ENCODE measurements around the gene TNS3. TPM values are rescaled to one million over a fixed set of nuclear protein-coding genes. Genes with fewer than 3 reads are reported as not detected.

The TNS3 gene
- polyA plus RNA-seq, 2 donors = 2.7 to 3.4 TPM

GRCh38 chr7:47479821-47480575 lies 101.9 kb downstream of the TNS3 start:
- Histone ChIP-seq H3K27ac (ENCODE audit: low read depth in 2 of 2, low read length in 1 of 2) (no peak overlapping the region), H3K4me1 (ENCODE audit: control insufficient read depth in 2 of 2, insufficient read depth in 2 of 2, low read length in 1 of 2) (peaks cover 10 to 20% of the 10 kb centered on the region in 2 donors), H3K27me3 (ENCODE audit: control insufficient read depth in 1 of 2, insufficient read depth in 2 of 2, low read length in 2 of 2) (no peaks in the 10 kb centered on the region), H3K4me3 (ENCODE audit: low read depth in 1 of 2, low read length in 2 of 2) (no peak overlapping the region), H3K9me3 (ENCODE audit: control insufficient read depth in 2 of 2, insufficient read depth in 1 of 2, low read depth in 1 of 2, low read length in 1 of 2) (no peaks in the 10 kb centered on the region), H3K36me3 (ENCODE audit: control insufficient read depth in 2 of 2, insufficient read depth in 2 of 2, low read length in 1 of 2) (no peaks in the 10 kb centered on the region)
- WGBS, 2 donors = 83 to 86% methylated on average over 12 of the region's 12 CpGs

DNA sequence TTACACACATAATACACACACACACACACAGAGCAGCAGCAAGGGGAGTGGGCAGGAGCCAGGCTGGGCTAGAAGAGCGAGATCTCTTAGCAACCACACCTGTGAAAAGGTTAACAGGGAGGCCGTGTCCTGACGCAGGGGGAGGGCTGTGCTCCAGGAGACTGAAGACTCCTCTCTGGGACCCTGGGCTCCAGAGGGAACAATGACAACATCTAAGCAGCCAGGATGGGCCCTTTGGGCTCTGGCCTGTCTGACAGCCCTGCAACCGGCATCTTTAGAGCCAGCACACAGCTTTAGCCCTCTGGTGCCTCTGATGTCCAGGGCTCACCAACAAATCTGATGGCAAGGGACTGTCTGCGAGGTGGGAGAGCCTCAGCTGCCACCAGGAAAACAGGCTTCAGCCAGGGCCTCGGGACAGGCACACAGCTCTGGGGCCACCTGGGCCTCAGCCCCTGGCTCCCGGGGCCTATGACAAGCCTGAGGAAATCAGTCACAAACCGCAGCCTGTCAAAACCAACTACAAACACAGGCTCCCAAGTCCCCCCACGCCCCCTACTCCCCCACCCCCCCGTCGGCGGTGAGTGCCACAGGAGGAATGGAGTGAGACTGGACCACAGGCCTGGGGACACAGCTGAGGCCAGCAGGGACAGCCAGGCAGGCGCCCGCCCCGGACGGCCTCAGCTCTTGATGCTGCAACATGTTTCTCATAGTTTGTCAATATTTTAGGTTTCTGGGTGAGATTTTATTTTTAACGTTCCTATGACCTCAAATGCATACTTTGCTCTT lies 102.8 kb downstream of the TNS3 start:
- H3K27me3 ChIP-seq (ENCODE audit: control insufficient read depth in 1 of 2, insufficient read depth in 2 of 2, low read length in 2 of 2) = no peaks in the 10 kb centered on the region
- no peaks in the 10 kb centered on the region for H3K36me3 ChIP-seq (ENCODE audit: control insufficient read depth in 2 of 2, insufficient read depth in 2 of 2, low read length in 1 of 2)
- H3K27ac ChIP-seq (ENCODE audit: low read depth in 2 of 2, low read length in 1 of 2) = no peak overlapping the region
- peaks cover 10 to 27% of the 10 kb centered on the region in 2 donors for H3K4me1 ChIP-seq (ENCODE audit: control insufficient read depth in 2 of 2, insufficient read depth in 2 of 2, low read length in 1 of 2)
- 69 to 81% methylated on average over 17 of the region's 17 CpGs for WGBS, 2 donors
- H3K9me3 ChIP-seq (ENCODE audit: control insufficient read depth in 2 of 2, insufficient read depth in 1 of 2, low read depth in 1 of 2, low read length in 1 of 2) = no peaks in the 10 kb centered on the region
- H3K4me3 ChIP-seq (ENCODE audit: low read depth in 1 of 2, low read length in 2 of 2) = no peak overlapping the region

- Histone ChIP-seq H3K9me3 (ENCODE audit: control insufficient read depth in 2 of 2, insufficient read depth in 1 of 2, low read depth in 1 of 2, low read length in 1 of 2) (no peaks in the 10 kb centered on the region), H3K27me3 (ENCODE audit: control insufficient read depth in 1 of 2, insufficient read depth in 2 of 2, low read length in 2 of 2) (no peaks in the 10 kb centered on the region), H3K36me3 (ENCODE audit: control insufficient read depth in 2 of 2, insufficient read depth in 2 of 2, low read length in 1 of 2) (no peaks in the 10 kb centered on the region), H3K4me3 (ENCODE audit: low read depth in 1 of 2, low read length in 2 of 2) (no peak overlapping the region), H3K27ac (ENCODE audit: low read depth in 2 of 2, low read length in 1 of 2) (no peak overlapping the region), H3K4me1 (ENCODE audit: control insufficient read depth in 2 of 2, insufficient read depth in 2 of 2, low read length in 1 of 2) (peaks cover 10 to 27% of the 10 kb centered on the region in 2 donors)
- 31 to 33% methylated on average over 6 of the region's 6 CpGs for WGBS, 2 donors
These were observed 103.9 kb downstream of the TNS3 start for GRCh38 chr7:47478017-47478344.

GRCh38 chr7:47477191-47478016 lies 104.5 kb downstream of the TNS3 start:
- H3K27me3 ChIP-seq (ENCODE audit: control insufficient read depth in 1 of 2, insufficient read depth in 2 of 2, low read length in 2 of 2) = no peaks in the 10 kb centered on the region
- 53 to 69% methylated on average over 8 of the region's 8 CpGs for WGBS, 2 donors
- H3K9me3 ChIP-seq (ENCODE audit: control insufficient read depth in 2 of 2, insufficient read depth in 1 of 2, low read depth in 1 of 2, low read length in 1 of 2) = no peaks in the 10 kb centered on the region
- no peak overlapping the region for H3K27ac ChIP-seq (ENCODE audit: low read depth in 2 of 2, low read length in 1 of 2)
- H3K36me3 ChIP-seq (ENCODE audit: control insufficient read depth in 2 of 2, insufficient read depth in 2 of 2, low read length in 1 of 2) = no peaks in the 10 kb centered on the region
- no peak overlapping the region for H3K4me3 ChIP-seq (ENCODE audit: low read depth in 1 of 2, low read length in 2 of 2)
- peaks cover 10 to 27% of the 10 kb centered on the region in 2 donors for H3K4me1 ChIP-seq (ENCODE audit: control insufficient read depth in 2 of 2, insufficient read depth in 2 of 2, low read length in 1 of 2)

GRCh38 chr7:47475880-47476227 lies 106.1 kb downstream of the TNS3 start:
- peaks cover 6 to 25% of the 10 kb centered on the region in 2 donors for H3K4me1 ChIP-seq (ENCODE audit: control insufficient read depth in 2 of 2, insufficient read depth in 2 of 2, low read length in 1 of 2)
- no peaks in the 10 kb centered on the region for H3K27me3 ChIP-seq (ENCODE audit: control insufficient read depth in 1 of 2, insufficient read depth in 2 of 2, low read length in 2 of 2)
- H3K4me3 ChIP-seq (ENCODE audit: low read depth in 1 of 2, low read length in 2 of 2) = no peak overlapping the region
- no peak overlapping the region for H3K27ac ChIP-seq (ENCODE audit: low read depth in 2 of 2, low read length in 1 of 2)
- no peaks in the 10 kb centered on the region for H3K36me3 ChIP-seq (ENCODE audit: control insufficient read depth in 2 of 2, insufficient read depth in 2 of 2, low read length in 1 of 2)
- 75 to 88% methylated on average over 7 of the region's 7 CpGs for WGBS, 2 donors
- H3K9me3 ChIP-seq (ENCODE audit: control insufficient read depth in 2 of 2, insufficient read depth in 1 of 2, low read depth in 1 of 2, low read length in 1 of 2) = no peaks in the 10 kb centered on the region

- 51 to 60% methylated on average over 24 of the region's 24 CpGs for WGBS, 2 donors
- Histone ChIP-seq H3K27me3 (ENCODE audit: control insufficient read depth in 1 of 2, insufficient read depth in 2 of 2, low read length in 2 of 2) (no peaks in the 10 kb centered on the region), H3K4me3 (ENCODE audit: low read depth in 1 of 2, low read length in 2 of 2) (no peak overlapping the region), H3K27ac (ENCODE audit: low read depth in 2 of 2, low read length in 1 of 2) (no peak overlapping the region), H3K36me3 (ENCODE audit: control insufficient read depth in 2 of 2, insufficient read depth in 2 of 2, low read length in 1 of 2) (no peaks in the 10 kb centered on the region), H3K9me3 (ENCODE audit: control insufficient read depth in 2 of 2, insufficient read depth in 1 of 2, low read depth in 1 of 2, low read length in 1 of 2) (no peaks in the 10 kb centered on the region), H3K4me1 (ENCODE audit: control insufficient read depth in 2 of 2, insufficient read depth in 2 of 2, low read length in 1 of 2) (peaks cover 6 to 25% of the 10 kb centered on the region in 2 donors)
These were observed 106.7 kb downstream of the TNS3 start for GRCh38 chr7:47474937-47475879.

DNA sequence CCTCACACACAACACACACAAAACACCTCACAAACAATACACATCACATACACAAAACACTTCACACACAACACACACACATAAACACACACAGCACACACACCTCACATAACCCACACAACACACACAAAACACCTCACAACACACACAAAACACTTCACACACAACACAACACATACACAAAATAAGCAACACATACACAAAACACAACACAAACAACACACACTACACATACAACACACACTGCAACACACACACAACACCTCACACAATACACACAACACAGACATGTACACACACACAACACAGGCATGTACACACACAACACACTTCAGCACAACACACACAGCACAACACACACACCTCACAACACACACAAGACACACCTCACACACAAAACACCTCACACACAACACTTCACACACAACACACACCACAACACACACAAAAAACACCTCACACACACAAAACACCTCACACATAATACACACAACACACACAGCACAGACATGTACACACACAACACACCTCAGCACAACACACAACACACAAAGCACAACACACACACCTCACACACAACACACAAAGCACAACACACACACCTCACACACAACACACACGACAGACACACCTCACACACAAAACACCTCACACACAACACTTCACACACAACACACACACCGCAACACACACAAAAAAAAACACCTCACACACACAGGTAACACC lies 107.5 kb downstream of the TNS3 start:
- no peak overlapping the region for H3K27ac ChIP-seq (ENCODE audit: low read depth in 2 of 2, low read length in 1 of 2)
- no peak overlapping the region for H3K4me3 ChIP-seq (ENCODE audit: low read depth in 1 of 2, low read length in 2 of 2)
- no peaks in the 10 kb centered on the region for H3K36me3 ChIP-seq (ENCODE audit: control insufficient read depth in 2 of 2, insufficient read depth in 2 of 2, low read length in 1 of 2)
- H3K27me3 ChIP-seq (ENCODE audit: control insufficient read depth in 1 of 2, insufficient read depth in 2 of 2, low read length in 2 of 2) = no peaks in the 10 kb centered on the region
- WGBS, 2 donors = 87 to 95% methylated on average over 2 of the region's 2 CpGs
- no peaks in the 10 kb centered on the region for H3K9me3 ChIP-seq (ENCODE audit: control insufficient read depth in 2 of 2, insufficient read depth in 1 of 2, low read depth in 1 of 2, low read length in 1 of 2)
- peaks cover 4 to 25% of the 10 kb centered on the region in 2 donors for H3K4me1 ChIP-seq (ENCODE audit: control insufficient read depth in 2 of 2, insufficient read depth in 2 of 2, low read length in 1 of 2)

- no peaks in the 10 kb centered on the region for H3K9me3 ChIP-seq (ENCODE audit: control insufficient read depth in 2 of 2, insufficient read depth in 1 of 2, low read depth in 1 of 2, low read length in 1 of 2)
- H3K36me3 ChIP-seq (ENCODE audit: control insufficient read depth in 2 of 2, insufficient read depth in 2 of 2, low read length in 1 of 2) = no peaks in the 10 kb centered on the region
- no peak overlapping the region for H3K4me3 ChIP-seq (ENCODE audit: low read depth in 1 of 2, low read length in 2 of 2)
- no peak overlapping the region for H3K27ac ChIP-seq (ENCODE audit: low read depth in 2 of 2, low read length in 1 of 2)
- peaks cover 4 to 23% of the 10 kb centered on the region in 2 donors for H3K4me1 ChIP-seq (ENCODE audit: control insufficient read depth in 2 of 2, insufficient read depth in 2 of 2, low read length in 1 of 2)
- no peaks in the 10 kb centered on the region for H3K27me3 ChIP-seq (ENCODE audit: control insufficient read depth in 1 of 2, insufficient read depth in 2 of 2, low read length in 2 of 2)
- WGBS, 2 donors = 71 to 81% methylated on average over 6 of the region's 6 CpGs
These were observed 108.3 kb downstream of the TNS3 start for GRCh38 chr7:47473499-47474210.

Data from esophagus (tissue), 2 donors.